ENCODE data around the gene IFFO2. TPM values are rescaled to one million over a fixed set of nuclear protein-coding genes. Genes with fewer than 3 reads are reported as not detected.
A peak's percentile ranks its signal among the peaks of the same experiment; 100 is the strongest.

IFFO2 gene
- total RNA-seq, 1 experiment from 2014 or later: 11.7 TPM

DNA sequence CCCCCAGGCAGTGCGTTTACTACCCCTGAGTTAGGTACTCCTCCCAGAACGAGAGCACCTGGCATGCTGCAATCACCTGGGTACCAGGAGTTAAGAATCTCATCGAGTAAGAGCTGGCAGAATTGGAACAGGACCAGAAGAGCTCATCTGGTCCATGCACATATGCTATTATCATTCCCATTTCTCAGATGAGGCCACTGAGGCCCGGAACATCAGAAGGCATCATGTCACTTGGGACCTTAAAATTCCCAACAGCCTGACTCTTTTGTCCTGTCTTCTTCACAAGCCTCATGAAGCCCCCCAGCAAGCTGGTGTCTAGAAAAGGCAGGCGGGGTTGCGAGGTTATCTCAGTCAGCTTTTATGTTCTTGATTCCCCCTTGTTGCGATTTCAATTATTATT, 13.9 kb upstream of the IFFO2 start:
- DNase-seq: no peak
- H3K9me3 ChIP-seq (ENCODE audit: insufficient read depth, low read depth): no peaks in the 10 kb centered on the region
- no peaks in the 10 kb centered on the region for H3K27me3 ChIP-seq (ENCODE audit: insufficient read depth, low read depth)
- H3K27ac ChIP-seq: no peak overlapping the region
- no peak overlapping the region for H2AFZ ChIP-seq
- peaks cover 22% of the 10 kb centered on the region for H3K4me1 ChIP-seq (replicated peaks; ENCODE audit: insufficient read depth)
- intact Hi-C loops (cut with micrococcal nuclease; ENCODE audit: unreplicated experiment): no loop called here
- H3K9me2 ChIP-seq (ENCODE audit: insufficient read depth): no peaks in the 10 kb centered on the region
- no peaks in the 10 kb centered on the region for H4K20me1 ChIP-seq (ENCODE audit: insufficient read depth)
- H3K36me3 ChIP-seq (ENCODE audit: low read depth): no peaks in the 10 kb centered on the region
- H3K4me2 ChIP-seq: no peak overlapping the region
- no peaks in the 10 kb centered on the region for H3K79me2 ChIP-seq (ENCODE audit: low read depth)
- H3K4me3 ChIP-seq: no peak overlapping the region
- BruUV-seq (replicated peaks): no TSS peak
- ChIA-PET CTCF (no interaction called here), POLR2A (ENCODE audit: unreplicated experiment) (no interaction called here)
- TF ChIP-seq EZH2 (IDR thresholded peaks at IDR 0.05; ENCODE audit: low read depth): no peak
- TF ChIP-seq, protein P1, sequence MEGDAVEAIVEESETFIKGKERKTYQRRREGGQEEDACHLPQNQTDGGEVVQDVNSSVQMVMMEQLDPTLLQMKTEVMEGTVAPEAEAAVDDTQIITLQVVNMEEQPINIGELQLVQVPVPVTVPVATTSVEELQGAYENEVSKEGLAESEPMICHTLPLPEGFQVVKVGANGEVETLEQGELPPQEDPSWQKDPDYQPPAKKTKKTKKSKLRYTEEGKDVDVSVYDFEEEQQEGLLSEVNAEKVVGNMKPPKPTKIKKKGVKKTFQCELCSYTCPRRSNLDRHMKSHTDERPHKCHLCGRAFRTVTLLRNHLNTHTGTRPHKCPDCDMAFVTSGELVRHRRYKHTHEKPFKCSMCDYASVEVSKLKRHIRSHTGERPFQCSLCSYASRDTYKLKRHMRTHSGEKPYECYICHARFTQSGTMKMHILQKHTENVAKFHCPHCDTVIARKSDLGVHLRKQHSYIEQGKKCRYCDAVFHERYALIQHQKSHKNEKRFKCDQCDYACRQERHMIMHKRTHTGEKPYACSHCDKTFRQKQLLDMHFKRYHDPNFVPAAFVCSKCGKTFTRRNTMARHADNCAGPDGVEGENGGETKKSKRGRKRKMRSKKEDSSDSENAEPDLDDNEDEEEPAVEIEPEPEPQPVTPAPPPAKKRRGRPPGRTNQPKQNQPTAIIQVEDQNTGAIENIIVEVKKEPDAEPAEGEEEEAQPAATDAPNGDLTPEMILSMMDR (conservative IDR thresholded peaks at IDR 0.05): no peak
- peaks cover 15% of the 10 kb centered on the region; the same call in 1 of the 2 replicates for H3F3A ChIP-seq (ENCODE audit: insufficient read depth, low read depth)

DNA sequence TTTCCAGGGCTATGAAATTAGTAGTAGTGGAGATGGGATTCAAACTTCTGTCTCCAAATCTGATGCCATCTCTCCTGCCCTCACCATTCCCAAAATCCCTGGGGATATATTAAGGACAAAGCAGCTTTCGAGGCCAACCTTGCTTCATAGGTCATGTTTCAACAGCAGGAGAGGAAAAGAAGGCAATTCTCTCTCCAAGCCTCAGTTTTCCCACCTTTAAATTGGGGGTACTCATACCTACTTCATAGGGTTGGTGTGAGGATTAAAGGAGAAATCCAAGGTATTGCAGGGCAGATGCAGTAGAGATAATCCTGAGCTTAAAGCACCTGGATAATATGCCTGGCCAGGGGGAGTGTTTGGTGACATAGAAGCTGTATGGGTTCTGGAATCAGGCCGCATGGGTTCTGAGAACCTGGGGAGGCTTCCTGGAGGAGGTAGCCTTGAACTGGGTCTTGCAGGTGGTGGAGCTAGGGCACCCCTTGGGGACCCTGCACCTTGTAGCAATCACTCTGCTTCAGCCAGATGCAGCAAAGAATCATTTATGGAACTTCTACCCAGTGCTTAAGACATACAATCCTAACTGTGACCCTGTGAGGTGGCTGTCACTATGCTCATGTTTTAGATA, 10.7 kb upstream of the IFFO2 start:
- intact Hi-C loops (cut with micrococcal nuclease; ENCODE audit: unreplicated experiment): no loop called here

DNA sequence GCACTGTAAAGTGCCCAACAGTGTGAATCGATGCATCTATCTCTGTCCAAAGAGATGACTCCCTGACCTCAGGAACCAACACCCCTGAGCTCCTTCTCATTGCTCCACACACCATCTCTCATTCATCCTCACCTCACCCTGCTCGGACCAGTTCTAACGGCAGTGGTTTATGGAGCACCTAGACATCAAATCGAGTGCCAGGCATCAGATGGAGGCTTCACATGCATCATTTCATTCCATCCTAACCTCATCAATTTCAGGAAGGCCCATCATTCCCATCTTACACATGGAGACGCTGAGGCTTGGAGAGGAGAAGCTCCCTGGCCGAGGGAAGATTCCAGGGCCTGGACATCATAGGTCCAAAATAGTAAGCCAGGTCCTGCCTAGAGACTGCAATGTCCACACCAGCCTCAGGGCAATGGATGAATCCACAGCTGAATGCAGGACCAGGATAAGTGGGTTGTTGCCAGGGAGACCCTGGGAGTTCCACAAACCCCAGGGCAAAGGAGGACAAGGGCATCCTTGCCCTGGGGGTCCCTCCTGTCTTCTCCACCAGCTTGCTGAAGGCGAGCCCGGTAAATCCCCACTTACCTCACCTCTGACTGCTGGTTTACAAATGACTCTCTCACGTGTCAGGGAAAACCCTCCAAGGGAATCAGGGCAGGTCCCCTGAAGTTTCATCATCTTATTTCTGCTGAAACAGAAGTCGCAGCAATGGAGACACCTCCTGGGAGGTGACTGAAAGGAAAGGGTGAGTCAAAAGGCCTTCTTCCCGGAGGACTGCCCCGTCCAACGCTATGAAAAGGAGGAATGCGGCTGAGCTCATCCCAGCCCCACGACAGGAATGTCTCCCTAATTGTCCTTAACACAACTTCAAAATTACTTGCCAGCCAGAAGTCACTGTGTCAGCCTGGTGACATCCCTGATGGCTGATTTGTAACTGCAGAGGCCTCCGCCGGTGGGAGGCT, 9.0 kb upstream of the IFFO2 start:
- Histone ChIP-seq H3K27me3 (ENCODE audit: insufficient read depth, low read depth) (no peaks in the 10 kb centered on the region), H3K4me1 (replicated peaks; ENCODE audit: insufficient read depth) (peaks cover 16% of the 10 kb centered on the region), H3K9me2 (ENCODE audit: insufficient read depth) (no peaks in the 10 kb centered on the region), H2AFZ (no peak overlapping the region), H3F3A (ENCODE audit: insufficient read depth, low read depth) (peaks cover 16% of the 10 kb centered on the region; the same call in 1 of the 2 replicates), H3K27ac (peak overlapping the region; percentile 62), H3K4me2 (peak overlapping the region; percentile 46), H3K79me2 (ENCODE audit: low read depth) (no peaks in the 10 kb centered on the region), H3K9me3 (ENCODE audit: insufficient read depth, low read depth) (no peaks in the 10 kb centered on the region), H3K36me3 (ENCODE audit: low read depth) (no peaks in the 10 kb centered on the region), H3K4me3 (no peak overlapping the region), H4K20me1 (ENCODE audit: insufficient read depth) (no peaks in the 10 kb centered on the region)
- TSS peak; percentile 91 for BruUV-seq (replicated peaks)
- intact Hi-C loops (cut with micrococcal nuclease; ENCODE audit: unreplicated experiment): no loop called here
- POLR2A ChIA-PET (ENCODE audit: unreplicated experiment): interaction anchor here (0.5 to 1.1 kb wide), 4 partner anchors 44 to 738 kb away, joined by 3 to 5 read pairs (median 4); no protein-coding TSS in a partner anchor
- CTCF ChIA-PET: interaction anchor here (0.6 to 1.0 kb wide), 2 partner anchors 52 to 1436 kb away, joined by 3 to 5 read pairs; no protein-coding TSS in a partner anchor
- peak; percentile 71 to 77 for DNase-seq
- TF ChIP-seq EZH2 (IDR thresholded peaks at IDR 0.05; ENCODE audit: low read depth): no peak
- TF ChIP-seq, protein P1 (conservative IDR thresholded peaks at IDR 0.05): no peak

More for the DNA sequence above, 10.7 kb upstream of the IFFO2 start:
- no peaks in the 10 kb centered on the region for H4K20me1 ChIP-seq (ENCODE audit: insufficient read depth)
- H3K36me3 ChIP-seq (ENCODE audit: low read depth): no peaks in the 10 kb centered on the region
- H2AFZ ChIP-seq: no peak overlapping the region
- ChIA-PET POLR2A (ENCODE audit: unreplicated experiment) (no interaction called here), CTCF (no interaction called here)
- H3K79me2 ChIP-seq (ENCODE audit: low read depth): no peaks in the 10 kb centered on the region
- no peak overlapping the region for H3K4me2 ChIP-seq
- peaks cover 16% of the 10 kb centered on the region; the same call in 1 of the 2 replicates for H3F3A ChIP-seq (ENCODE audit: insufficient read depth, low read depth)
- BruUV-seq (replicated peaks): no TSS peak
- H3K27ac ChIP-seq: no peak overlapping the region
- H3K4me1 ChIP-seq (replicated peaks; ENCODE audit: insufficient read depth): peaks cover 23% of the 10 kb centered on the region
- H3K9me3 ChIP-seq (ENCODE audit: insufficient read depth, low read depth): no peaks in the 10 kb centered on the region
- no peaks in the 10 kb centered on the region for H3K27me3 ChIP-seq (ENCODE audit: insufficient read depth, low read depth)
- DNase-seq: no peak
- no peaks in the 10 kb centered on the region for H3K9me2 ChIP-seq (ENCODE audit: insufficient read depth)
- TF ChIP-seq, protein P1 (conservative IDR thresholded peaks at IDR 0.05): no peak
- no peak for TF ChIP-seq EZH2 (IDR thresholded peaks at IDR 0.05; ENCODE audit: low read depth)
- no peak overlapping the region for H3K4me3 ChIP-seq

All from PC-9 (cell line).